Hepatocyte (in vitro differentiated cells): ENCODE results near the gene INTS11. TPM values are rescaled to one million over a fixed set of nuclear protein-coding genes. Genes with fewer than 3 reads are reported as not detected.

Experiments
- DNase-seq: peaks from one replicate; pipeline ENCODE4 v3.0.0-alpha.2; 2016; ENCODE audit warnings: low spot score
- H2AFZ ChIP-seq: fragments of 200-600 bp; sonication (generic); 2 replicates; pipeline ENCODE4 v1.6.0; 2016; ENCODE audit warnings: antibody characterized with exemption, mild to moderate bottlenecking
- H3K27ac ChIP-seq: fragments of 200-600 bp; sonication (generic); 2 replicates; pipeline ENCODE4 v1.5.1; 2016; ENCODE audit warnings: mild to moderate bottlenecking
- H3K27me3 ChIP-seq: fragments of 200-600 bp; sonication (generic); 2 replicates; pipeline ENCODE4 v1.6.1; 2016
- H3K36me3 ChIP-seq: fragments of 200-600 bp; sonication (generic); replicated peaks from 2 replicates; pipeline ENCODE4 v1.5.1; 2016; ENCODE audit warnings: low read depth; ENCODE audit not compliant: insufficient read depth
- H3K4me1 ChIP-seq: fragments of 200-600 bp; sonication (generic); 2 replicates; pipeline ENCODE4 v1.5.1; 2016; ENCODE audit warnings: mild to moderate bottlenecking, moderate library complexity; ENCODE audit not compliant: insufficient read depth
- H3K4me2 ChIP-seq: fragments of 200-600 bp; sonication (generic); 2 replicates; pipeline ENCODE4 v1.6.0; 2016
- H3K4me3 ChIP-seq: fragments of 200-600 bp; sonication (generic); 2 replicates; pipeline ENCODE4 v1.5.1; 2016; ENCODE audit warnings: mild to moderate bottlenecking
- H3K79me2 ChIP-seq: fragments of 200-600 bp; sonication (generic); 2 replicates; pipeline ENCODE4 v1.6.0; 2017; ENCODE audit warnings: mild to moderate bottlenecking
- H3K9me2 ChIP-seq: fragments of 200-600 bp; sonication (generic); replicated peaks from 2 replicates; pipeline ENCODE4 v1.6.0; 2017; ENCODE audit warnings: mild to moderate bottlenecking; ENCODE audit not compliant: insufficient read depth
- H3K9me3 ChIP-seq: fragments of 200-600 bp; sonication (generic); 2 replicates; pipeline ENCODE4 v1.5.1; 2016; ENCODE audit warnings: low read depth, mild to moderate bottlenecking
- H4K20me1 ChIP-seq: fragments of 200-600 bp; sonication (generic); 2 replicates; pipeline ENCODE4 v1.6.0; 2016; ENCODE audit warnings: mild to moderate bottlenecking; ENCODE audit not compliant: insufficient read depth, poor library complexity, severe bottlenecking
- CTCF ChIP-seq: fragments of 200-600 bp; sonication (generic); IDR thresholded peaks from 2 replicates; pipeline ENCODE4 v1.5.1; 2016; ENCODE audit warnings: antibody characterized with exemption, mild to moderate bottlenecking; ENCODE audit not compliant: poor library complexity
- EZH2 ChIP-seq: fragments of 200-600 bp; sonication (generic); IDR thresholded peaks from 2 replicates; pipeline ENCODE4 v1.6.1; 2016; ENCODE audit warnings: antibody characterized with exemption, mild to moderate bottlenecking, borderline replicate concordance
- EZH2phosphoT487 ChIP-seq: fragments of 200-600 bp; sonication (generic); IDR thresholded peaks from one replicate; pipeline ENCODE4 v1.6.1; 2018; ENCODE audit warnings: antibody characterized with exemption, mild to moderate bottlenecking, low read depth, moderate library complexity; ENCODE audit not compliant: unreplicated experiment, severe bottlenecking
- WGBS: methylation state at CpG from one replicate; pipeline ENCODE4 v1.1.6; 2016; ENCODE audit warnings: low lambda C conversion rate; ENCODE audit errors: missing lambda C conversion rate; 5-methylcytosine and 5-hydroxymethylcytosine counted together
- polyA plus RNA-seq: library from polyadenylated mRNA; unstranded; fragments of >200 nt; fragmentation: Nextera tagmentation; extraction: Ambion mirVana; gene quantifications from 2 replicates; pipeline ENCODE4 v1.2.1, GENCODE V29; 2016
- total RNA-seq: library from RNA; depleted of rRNA; stranded (reverse); fragments of >200 nt; gene quantifications from 2 replicates; pipeline ENCODE4 v1.2.3, GENCODE V29; 2014

Gene INTS11
- total and polyA plus RNA-seq, 2 experiments from 2014 or later = 80.4 to 80.6 TPM

GRCh38 chr1:1331068-1331965 is 6.9 kb upstream of the INTS11 start, which contains the start of gene TAS1R3:
TSS of gene TAS1R3 (plus strand) at chr1:1331280. CDS start at chr1:1331346, 66 bp downstream.
- H3K4me2 ChIP-seq = peak within 1 kb of the TSS; percentile 62
- no peaks in the 10 kb centered on the region for H3K27me3 ChIP-seq
- 78% methylated on average over 37 of the region's 41 CpGs for WGBS
- H3K9me2 ChIP-seq = no peaks in the 10 kb centered on the region
- no peaks in the 10 kb centered on the region for H3K36me3 ChIP-seq
- H3K79me2 ChIP-seq = peaks cover 8% of the 10 kb centered on the region
- peaks cover under 1% of the 10 kb centered on the region for H4K20me1 ChIP-seq
- H3K4me3 ChIP-seq = no peak within 1 kb of the TSS
- H3K27ac ChIP-seq = no peak within 1 kb of the TSS
- peaks cover 15% of the 10 kb centered on the region for H3K4me1 ChIP-seq
- H3K9me3 ChIP-seq = no peaks in the 10 kb centered on the region
- H2AFZ ChIP-seq = no peak within 1 kb of the TSS
- TF ChIP-seq EZH2 = no peak
- TF ChIP-seq CTCF = no peak
- TF ChIP-seq EZH2phosphoT487 = no peak
- DNase-seq = no peak

DNA sequence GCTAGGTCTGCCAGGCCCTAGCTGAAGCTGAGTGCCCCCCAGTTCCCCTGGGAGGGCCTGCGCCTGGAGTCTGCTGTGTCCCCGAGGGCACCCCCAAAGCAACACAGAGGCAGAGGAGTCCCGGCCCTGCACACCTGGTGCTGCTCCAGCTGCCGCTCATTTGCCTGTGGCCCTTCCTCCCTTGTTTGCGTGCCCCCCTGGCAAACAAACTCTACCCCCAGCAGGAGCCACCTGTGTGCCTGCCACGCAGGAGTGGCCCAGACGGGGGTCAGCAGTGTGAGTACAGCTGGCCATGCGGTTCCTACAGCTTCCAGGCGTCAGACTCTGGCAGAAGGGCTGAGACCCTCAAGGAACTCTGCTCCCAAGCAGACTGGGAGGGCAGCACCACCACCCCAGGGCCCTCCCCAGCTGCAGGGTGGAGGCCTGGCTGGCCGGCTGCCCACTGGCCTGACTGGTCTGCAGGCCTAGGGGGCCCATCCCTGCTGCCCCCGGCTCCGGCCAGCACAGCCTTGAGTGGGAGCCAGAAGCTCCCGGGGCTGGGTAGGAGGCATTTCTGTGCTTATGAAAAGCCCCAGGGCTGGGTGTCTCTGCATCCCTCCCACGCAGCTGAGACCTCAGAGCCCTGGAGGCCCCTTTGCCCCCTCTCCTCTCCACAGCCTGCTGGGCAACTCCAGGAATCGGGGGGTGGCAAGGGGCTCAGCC is 6.1 kb upstream of the INTS11 start:
- no peaks in the 10 kb centered on the region for H3K9me3 ChIP-seq
- H3K79me2 ChIP-seq = peaks cover 16% of the 10 kb centered on the region
- H3K9me2 ChIP-seq = no peaks in the 10 kb centered on the region
- H3K36me3 ChIP-seq = no peaks in the 10 kb centered on the region
- H4K20me1 ChIP-seq = peaks cover 9% of the 10 kb centered on the region
- peaks cover 20% of the 10 kb centered on the region for H3K4me1 ChIP-seq
- no peak overlapping the region for H3K4me3 ChIP-seq
- no peaks in the 10 kb centered on the region for H3K27me3 ChIP-seq
- H3K27ac ChIP-seq = no peak overlapping the region
- H2AFZ ChIP-seq = no peak overlapping the region
- 68% methylated on average over 15 of the region's 15 CpGs for WGBS
- H3K4me2 ChIP-seq = peak overlapping the region; percentile 62
- TF ChIP-seq EZH2phosphoT487 = no peak
- no peak for TF ChIP-seq CTCF
- no peak for TF ChIP-seq EZH2
- no peak for DNase-seq

DNA sequence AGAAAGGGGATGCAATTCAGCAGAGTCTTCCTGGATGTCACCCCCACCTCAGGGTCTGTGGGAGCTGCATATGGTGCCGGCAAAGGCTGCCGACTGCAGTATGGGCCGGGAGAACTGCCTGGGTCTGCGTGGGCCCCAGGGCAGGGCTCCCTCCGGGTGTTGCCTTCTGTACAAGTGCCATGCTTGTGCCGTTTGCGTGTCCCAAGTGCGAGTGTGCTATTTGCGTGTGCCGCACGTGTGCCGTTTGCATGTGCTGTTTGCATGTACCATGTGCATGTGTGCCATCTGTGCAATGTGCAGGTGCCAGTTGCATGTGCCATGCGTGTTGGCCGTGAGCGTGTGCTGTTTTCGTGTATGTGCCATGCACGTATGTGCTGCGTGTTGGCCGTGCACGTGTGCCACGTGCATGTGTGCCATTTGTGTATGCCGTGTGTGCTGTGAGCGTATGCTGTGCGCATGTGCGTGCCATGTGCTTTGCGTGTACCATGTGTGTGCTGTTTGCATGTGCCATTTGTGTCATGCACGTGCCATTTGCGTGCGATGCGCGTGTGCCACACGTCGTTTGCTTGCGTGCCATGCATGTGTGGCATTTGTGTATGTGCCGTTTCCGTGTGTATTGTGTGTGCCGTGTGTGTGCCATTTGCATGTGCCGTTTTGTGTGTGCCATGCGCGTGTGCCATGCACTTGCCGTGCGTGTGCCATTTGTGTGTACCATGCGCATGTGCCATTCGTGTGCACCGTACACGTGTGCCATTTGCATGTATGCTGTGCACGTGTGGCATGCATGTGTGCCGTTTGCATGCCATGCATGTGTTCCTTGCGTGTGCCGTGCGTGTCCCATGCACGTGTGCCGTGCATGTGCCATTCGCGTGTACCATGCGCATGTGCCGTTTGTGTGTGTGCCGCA is 5.1 kb upstream of the INTS11 start:
- Histone ChIP-seq H3K27ac (no peak overlapping the region), H4K20me1 (peaks cover 13% of the 10 kb centered on the region), H3K9me2 (no peaks in the 10 kb centered on the region), H3K36me3 (no peaks in the 10 kb centered on the region), H2AFZ (no peak overlapping the region), H3K9me3 (no peaks in the 10 kb centered on the region), H3K27me3 (no peaks in the 10 kb centered on the region), H3K4me2 (no peak overlapping the region), H3K4me1 (peaks cover 20% of the 10 kb centered on the region), H3K4me3 (no peak overlapping the region), H3K79me2 (peaks cover 24% of the 10 kb centered on the region)
- DNase-seq = no peak
- no peak for TF ChIP-seq EZH2
- TF ChIP-seq CTCF = no peak
- TF ChIP-seq EZH2phosphoT487 = no peak
- 95% methylated on average over 58 of the region's 58 CpGs for WGBS
